Measurements from ENCODE around the gene MFAP3L. TPM values are rescaled to one million over a fixed set of nuclear protein-coding genes. Genes with fewer than 3 reads are reported as not detected.

Gene MFAP3L
- total RNA-seq (2021) = 5.1 and 5.4 TPM in 2 replicates
- long read RNA-seq, full-length matches to known transcripts = 2 of 6 reads
- long read RNA-seq, partial matches to known transcripts = 0 of 6 reads
- long read RNA-seq, other reads (novel, unspliced or antisense) = 4 of 6 reads

DNA sequence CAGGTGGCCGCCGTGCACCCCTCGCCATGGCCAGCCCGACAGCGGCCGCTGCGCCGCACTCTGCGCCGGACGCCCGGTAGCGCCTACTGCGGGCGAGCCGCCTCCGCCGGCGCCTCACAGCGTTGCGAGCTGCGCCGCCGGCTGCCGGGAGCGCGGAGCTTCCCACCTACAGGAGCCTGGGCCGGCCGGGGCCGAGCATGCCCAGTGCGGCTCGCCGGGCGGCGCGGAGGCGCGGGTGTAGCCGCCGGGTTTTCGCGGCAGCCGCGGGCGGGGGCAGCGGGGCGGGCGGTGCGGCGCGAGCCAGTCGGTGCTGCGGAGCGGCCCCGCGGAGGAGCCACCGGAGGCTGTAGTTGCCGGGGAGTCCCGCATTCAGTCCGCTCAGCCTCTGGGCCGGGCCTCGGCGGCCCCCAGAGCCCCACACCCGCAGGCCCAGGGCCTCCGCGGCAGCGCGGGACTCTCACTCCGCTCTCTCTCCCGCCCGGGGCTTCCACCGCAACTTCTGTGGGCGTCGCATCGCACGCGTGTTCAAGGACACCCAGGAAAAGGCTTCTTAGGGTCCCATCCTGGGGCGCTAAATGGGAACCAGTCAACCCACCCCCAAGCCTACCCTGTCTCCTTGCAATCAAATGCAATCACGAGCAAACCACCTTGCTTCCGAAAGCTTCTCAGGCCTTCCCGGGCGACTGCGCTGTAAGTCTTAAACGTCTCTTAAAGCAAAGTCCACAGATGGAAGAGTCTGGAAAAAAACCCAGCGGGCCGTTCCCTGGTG, at the start of gene MFAP3L:
Gene MFAP3L (minus strand): TSS at position 143 of the 769 bp plus-strand sequence. CDS start 20,518 bp downstream, outside the sequence.
- no peaks in the 10 kb centered on the region for H4K20me1 ChIP-seq (ENCODE audit: control insufficient read depth, insufficient read depth, insufficient read length)
- H3K9ac ChIP-seq (ENCODE audit: extremely low read depth, insufficient read length, low read length) = peak within 1 kb of the TSS; percentile 34
- Mint-ChIP-seq H3K4me1 (peaks cover 14 to 16% of the 10 kb centered on the region in 2 experiments), H3K27ac (peak within 1 kb of the TSS in 2 of 3 experiments; percentile 87 to 88; a peak in 4 of 7 replicates), H3K9me3 (peaks cover 4 to 10% of the 10 kb centered on the region in 2 experiments; a peak in 3 of 5 replicates), H3K36me3 (ENCODE audit: insufficient read depth in 1 of 3, low read depth in 3 of 3) (peaks cover 0 to 2% (median 0%) of the 10 kb centered on the region in 3 experiments; a peak in 2 of 7 replicates), H3K4me3 (peak within 1 kb of the TSS; percentile 83 to 91), H3K27me3 (ENCODE audit: low read depth) (peaks cover 49% of the 10 kb centered on the region)
- no peaks in the 10 kb centered on the region for H3K9me3 ChIP-seq (ENCODE audit: control insufficient read depth, low read depth, low read length)
- no peaks in the 10 kb centered on the region for H3K79me1 ChIP-seq (ENCODE audit: insufficient read depth, low read depth, low read length, poor library complexity, severe bottlenecking)
- peak within 1 kb of the TSS; percentile 45 for H3K18ac ChIP-seq (ENCODE audit: insufficient read length, low read depth, low read length)
- no peak within 1 kb of the TSS for H2BK120ac ChIP-seq (ENCODE audit: low read depth, low read length, poor library complexity, severe bottlenecking)
- H3K27ac ChIP-seq (ENCODE audit: insufficient read length, low read depth, low read length) = no peak within 1 kb of the TSS
- WGBS (ENCODE audit: extremely low coverage, insufficient read length, low lambda C conversion rate) = no CpG with 5 or more reads among the region's 86 CpGs
- H4K5ac ChIP-seq (ENCODE audit: insufficient read length, low read depth, low read length) = no peak within 1 kb of the TSS
- TF ChIP-seq, protein P1, sequence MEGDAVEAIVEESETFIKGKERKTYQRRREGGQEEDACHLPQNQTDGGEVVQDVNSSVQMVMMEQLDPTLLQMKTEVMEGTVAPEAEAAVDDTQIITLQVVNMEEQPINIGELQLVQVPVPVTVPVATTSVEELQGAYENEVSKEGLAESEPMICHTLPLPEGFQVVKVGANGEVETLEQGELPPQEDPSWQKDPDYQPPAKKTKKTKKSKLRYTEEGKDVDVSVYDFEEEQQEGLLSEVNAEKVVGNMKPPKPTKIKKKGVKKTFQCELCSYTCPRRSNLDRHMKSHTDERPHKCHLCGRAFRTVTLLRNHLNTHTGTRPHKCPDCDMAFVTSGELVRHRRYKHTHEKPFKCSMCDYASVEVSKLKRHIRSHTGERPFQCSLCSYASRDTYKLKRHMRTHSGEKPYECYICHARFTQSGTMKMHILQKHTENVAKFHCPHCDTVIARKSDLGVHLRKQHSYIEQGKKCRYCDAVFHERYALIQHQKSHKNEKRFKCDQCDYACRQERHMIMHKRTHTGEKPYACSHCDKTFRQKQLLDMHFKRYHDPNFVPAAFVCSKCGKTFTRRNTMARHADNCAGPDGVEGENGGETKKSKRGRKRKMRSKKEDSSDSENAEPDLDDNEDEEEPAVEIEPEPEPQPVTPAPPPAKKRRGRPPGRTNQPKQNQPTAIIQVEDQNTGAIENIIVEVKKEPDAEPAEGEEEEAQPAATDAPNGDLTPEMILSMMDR (conservative IDR thresholded peaks at IDR 0.05) = no peak; the same call in 2 of the 3 replicates
- no peak within 1 kb of the TSS for H3T11ph ChIP-seq (ENCODE audit: low read length)
- no peak within 1 kb of the TSS for H3K56ac ChIP-seq (ENCODE audit: insufficient read length, low read depth, low read length)
- peak within 1 kb of the TSS; percentile 67 for H3K14ac ChIP-seq (ENCODE audit: insufficient read depth, low read length)
- no peak within 1 kb of the TSS for H4K8ac ChIP-seq (replicated peaks; ENCODE audit: insufficient read length, low read depth, low read length)
- no peak within 1 kb of the TSS for H2AK5ac ChIP-seq (ENCODE audit: insufficient read length, low read length)
- H3K79me2 ChIP-seq (ENCODE audit: insufficient read depth, low read length) = 0 out of 2 replicates have a peak, but pooled peaks cover 2% of the 10 kb centered on the region
- H2BK20ac ChIP-seq (ENCODE audit: low read depth, low read length, poor library complexity, severe bottlenecking) = no peak within 1 kb of the TSS
- no peak within 1 kb of the TSS for H3K4ac ChIP-seq (ENCODE audit: low read depth, low read length)
- peak within 1 kb of the TSS; percentile 87 for H3K4me2 ChIP-seq (ENCODE audit: insufficient read depth, insufficient read length, low read length)
- H3K27me3 ChIP-seq (ENCODE audit: insufficient read depth, low read length) = peaks cover 3% of the 10 kb centered on the region; the same call in 1 of the 2 replicates
- H3K23ac ChIP-seq (ENCODE audit: insufficient read length, low read depth, low read length) = no peak within 1 kb of the TSS
- no peak within 1 kb of the TSS; the same call in 1 of the 2 replicates for H2BK15ac ChIP-seq (ENCODE audit: low read depth, low read length)
- peak; percentile 90 for DNase-seq
- H3K23me2 ChIP-seq (ENCODE audit: insufficient read length, low read depth, low read length, poor library complexity, severe bottlenecking) = peaks cover 13% of the 10 kb centered on the region
- H4K91ac ChIP-seq (ENCODE audit: insufficient read length, low read depth, low read length) = no peak within 1 kb of the TSS
- H3K4me1 ChIP-seq (ENCODE audit: insufficient read depth, low read length) = no peaks in the 10 kb centered on the region
- no peak within 1 kb of the TSS for H2BK5ac ChIP-seq (ENCODE audit: insufficient read length, low read length)
- no peak within 1 kb of the TSS for H2AFZ ChIP-seq (ENCODE audit: low read length)
- no peak within 1 kb of the TSS for H2BK12ac ChIP-seq (ENCODE audit: insufficient read length, low read depth, low read length)

All from H9 (cell line).